ENCODE measurements around the gene PIGO.

Gene PIGO

GRCh38 chr9:35054871-35055644 is 41.3 kb downstream of the PIGO start:
- no peaks in the 10 kb centered on the region for H3K9me3 ChIP-seq (replicated peaks in 1 of 11)
- H3K4me2 ChIP-seq: no peak overlapping the region
- no peak overlapping the region for H3K27ac ChIP-seq
- H3K9ac ChIP-seq: no peak overlapping the region
- H4K20me1 ChIP-seq: peaks cover 20 to 94% (median 80%) of the 10 kb centered on the region in 11 experiments
- H3K4me1 ChIP-seq: no peaks in the 10 kb centered on the region
- no peak for TF ChIP-seq Cebpa-rat (IDR thresholded peaks at IDR 0.05)
- H3K4me3 ChIP-seq: no peak overlapping the region
- H3K36me3 ChIP-seq: peaks cover 94 to 100% (median 98%) of the 10 kb centered on the region in 11 experiments
- no peaks in the 10 kb centered on the region for H3K27me3 ChIP-seq

GRCh38 chr9:35054185-35054835 is 42.1 kb downstream of the PIGO start:
- Histone ChIP-seq H4K20me1 (peaks cover 12 to 92% (median 73%) of the 10 kb centered on the region in 11 experiments; a peak in 21 of 22 replicates), H3K4me3 (no peak overlapping the region), H3K27me3 (no peaks in the 10 kb centered on the region), H3K27ac (no peak overlapping the region), H3K9me3 (replicated peaks in 1 of 11) (no peaks in the 10 kb centered on the region), H3K4me2 (no peak overlapping the region), H3K9ac (no peak overlapping the region), H3K36me3 (peaks cover 94 to 100% (median 98%) of the 10 kb centered on the region in 11 experiments), H3K4me1 (no peaks in the 10 kb centered on the region)
- no peak for TF ChIP-seq Cebpa-rat (IDR thresholded peaks at IDR 0.05)

DNA sequence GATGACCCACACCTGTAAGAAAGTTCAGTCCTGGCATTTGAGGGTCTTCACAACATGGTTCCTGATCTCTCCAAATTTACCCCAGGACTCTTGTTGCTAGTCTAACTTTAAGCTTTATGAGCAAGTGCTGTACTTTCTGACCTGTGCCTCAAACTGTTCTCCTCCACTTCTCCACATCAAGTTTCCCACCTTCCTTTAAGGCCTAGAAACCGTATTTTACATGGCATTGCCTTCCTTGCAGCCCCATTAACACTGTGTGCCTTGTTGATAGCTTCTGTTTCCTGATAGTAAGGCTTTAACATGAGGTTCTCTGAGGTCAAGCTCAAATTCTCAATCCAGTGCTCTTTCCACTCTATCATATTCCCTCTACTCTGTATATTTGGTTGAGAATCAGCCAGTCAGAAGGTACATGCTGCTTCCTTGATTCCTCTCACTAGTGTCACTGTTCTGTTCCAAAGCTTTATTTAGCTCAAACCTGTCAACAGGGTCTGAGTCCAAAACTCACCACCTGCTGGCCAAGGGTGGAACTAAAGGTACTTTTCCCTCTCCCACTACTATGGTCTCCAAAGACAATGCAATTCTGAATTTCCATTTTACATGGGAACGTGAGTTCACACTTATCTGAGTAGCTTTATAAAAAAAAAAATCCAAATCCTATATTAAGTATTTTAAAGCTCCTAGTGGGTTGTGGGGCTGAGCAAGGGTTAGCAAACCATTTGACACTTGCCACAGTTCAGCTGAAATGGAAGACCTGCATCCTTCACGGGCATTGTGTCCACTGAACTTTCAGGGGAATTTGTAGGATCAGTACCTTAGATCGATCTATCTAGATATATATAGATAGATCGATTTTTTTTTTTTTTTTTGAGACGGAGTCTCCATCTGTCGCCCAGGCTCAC is 45.1 kb downstream of the PIGO start:
- Histone ChIP-seq H3K27ac (no peak overlapping the region), H4K20me1 (peaks cover 0 to 63% (median 45%) of the 10 kb centered on the region in 11 experiments; a peak in 18 of 22 replicates), H3K9ac (no peak overlapping the region), H3K36me3 (peaks cover 76 to 93% (median 88%) of the 10 kb centered on the region in 11 experiments), H3K4me2 (no peak overlapping the region), H3K9me3 (replicated peaks in 1 of 11) (no peaks in the 10 kb centered on the region), H3K4me3 (no peak overlapping the region), H3K27me3 (no peaks in the 10 kb centered on the region), H3K4me1 (no peaks in the 10 kb centered on the region)
- TF ChIP-seq Cebpa-rat (IDR thresholded peaks at IDR 0.05): no peak

GRCh38 chr9:35048511-35048910 is 47.9 kb downstream of the PIGO start:
- no peak for TF ChIP-seq Cebpa-rat (IDR thresholded peaks at IDR 0.05)
- Histone ChIP-seq H4K20me1 (peaks cover 0 to 60% (median 19%) of the 10 kb centered on the region in 11 experiments; a peak in 15 of 22 replicates), H3K4me2 (no peak overlapping the region), H3K9me3 (replicated peaks in 1 of 11) (no peaks in the 10 kb centered on the region), H3K4me1 (peaks cover 0 to 18% (median 6%) of the 10 kb centered on the region in 10 experiments; a peak in 12 of 20 replicates), H3K27me3 (no peaks in the 10 kb centered on the region), H3K27ac (no peak overlapping the region), H3K36me3 (peaks cover 61 to 91% (median 82%) of the 10 kb centered on the region in 11 experiments), H3K9ac (no peak overlapping the region), H3K4me3 (no peak overlapping the region)

DNA sequence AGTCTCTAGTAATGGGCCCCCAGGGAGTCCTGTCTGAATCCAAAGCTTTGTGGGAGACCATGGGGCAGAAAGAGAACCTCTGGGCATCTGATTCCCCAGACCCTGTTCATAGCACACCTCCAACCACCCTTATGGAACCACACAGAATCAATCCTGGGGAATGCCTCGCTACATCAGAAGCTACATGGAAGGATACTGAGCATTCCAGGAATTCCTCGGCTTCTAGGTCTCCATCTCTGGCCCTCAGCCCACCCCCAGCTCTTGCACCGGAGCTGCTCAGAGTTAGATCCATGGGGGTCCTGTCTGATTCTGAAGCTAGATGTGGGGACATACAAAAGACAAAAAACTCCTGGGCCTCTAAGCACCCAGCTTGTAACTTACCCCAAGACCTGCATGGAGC is 52.3 kb downstream of the PIGO start:
- no peak for TF ChIP-seq Cebpa-rat (IDR thresholded peaks at IDR 0.05)
- H3K4me2 ChIP-seq: peak overlapping the region in 3 of 11 experiments; percentile 13 to 69 (median 56); a peak in 1 of 22 replicates
- H3K27me3 ChIP-seq: no peaks in the 10 kb centered on the region
- H3K9ac ChIP-seq: no peak overlapping the region
- H3K4me3 ChIP-seq: no peak overlapping the region
- no peaks in the 10 kb centered on the region; a peak in 1 of 22 replicates for H3K9me3 ChIP-seq (replicated peaks in 1 of 11)
- H3K4me1 ChIP-seq: peaks cover 36 to 60% (median 48%) of the 10 kb centered on the region in 10 experiments
- peak overlapping the region in 4 of 11 experiments; percentile 9 to 56 (median 54); a peak in 5 of 22 replicates for H3K27ac ChIP-seq
- H3K36me3 ChIP-seq: peaks cover 27 to 60% (median 48%) of the 10 kb centered on the region in 11 experiments
- peaks cover 0 to 42% (median 0%) of the 10 kb centered on the region in 11 experiments; a peak in 7 of 22 replicates for H4K20me1 ChIP-seq

GRCh38 chr9:35042891-35043545 is 53.4 kb downstream of the PIGO start:
- H3K27ac ChIP-seq: peak overlapping the region in 8 of 11 experiments; percentile 42 to 68 (median 57); a peak in 16 of 22 replicates
- H3K9me3 ChIP-seq (replicated peaks in 1 of 11): peaks cover 0 to 5% (median 0%) of the 10 kb centered on the region in 11 experiments; a peak in 2 of 22 replicates
- peak overlapping the region; percentile 48 to 84 (median 68); a peak in 21 of 22 replicates for H3K4me2 ChIP-seq
- H3K36me3 ChIP-seq: peaks cover 18 to 57% (median 44%) of the 10 kb centered on the region in 11 experiments; a peak in 21 of 22 replicates
- peaks cover 37 to 60% (median 49%) of the 10 kb centered on the region in 10 experiments for H3K4me1 ChIP-seq
- H4K20me1 ChIP-seq: peaks cover 0 to 34% (median 0%) of the 10 kb centered on the region in 11 experiments; a peak in 4 of 22 replicates
- no peak for TF ChIP-seq Cebpa-rat (IDR thresholded peaks at IDR 0.05)
- H3K27me3 ChIP-seq: no peaks in the 10 kb centered on the region
- no peak overlapping the region for H3K9ac ChIP-seq
- no peak overlapping the region for H3K4me3 ChIP-seq

- Histone ChIP-seq H3K36me3 (peaks cover 14 to 61% (median 43%) of the 10 kb centered on the region in 11 experiments; a peak in 20 of 22 replicates), H3K4me3 (no peak overlapping the region), H4K20me1 (peaks cover 0 to 34% (median 0%) of the 10 kb centered on the region in 11 experiments; a peak in 4 of 22 replicates), H3K4me2 (peak overlapping the region; percentile 48 to 84 (median 68)), H3K27me3 (no peaks in the 10 kb centered on the region), H3K9ac (peak overlapping the region in 2 of 11 experiments; percentile 26 to 27; a peak in 1 of 22 replicates), H3K4me1 (peaks cover 37 to 64% (median 49%) of the 10 kb centered on the region in 10 experiments), H3K9me3 (replicated peaks in 1 of 11) (peaks cover 0 to 8% (median 0%) of the 10 kb centered on the region in 11 experiments; a peak in 2 of 22 replicates), H3K27ac (peak overlapping the region in 8 of 11 experiments; percentile 42 to 68 (median 57); a peak in 15 of 22 replicates)
- TF ChIP-seq Cebpa-rat (IDR thresholded peaks at IDR 0.05): peak in 5 of 11 experiments; percentile 11 to 56 (median 31); a peak in 3 of 22 replicates
These were observed 54.2 kb downstream of the PIGO start for GRCh38 chr9:35042081-35042604.
